Fibroblast of lung (primary cell): Measurements from ENCODE around the gene FAM117B. TPM values are rescaled to one million over a fixed set of nuclear protein-coding genes. Genes with fewer than 3 reads are reported as not detected.

ENCODE experiments used
- DNase-seq, 2 donors: peaks; one replicate each; pipeline versions ENCODE4 v3.0.0 to v3.0.0-alpha.2; 2010; ENCODE audit warnings: low read depth in 2 of 2
- H2AFZ ChIP-seq: 2 replicates; pipeline ENCODE4 v1.5.1; 2012; ENCODE audit warnings: low read length, control low read depth, inconsistent platforms
- H3K27ac ChIP-seq: 2 replicates; pipeline ENCODE4 v1.5.1; 2011; ENCODE audit warnings: low read length, control low read depth; ENCODE audit not compliant: insufficient read depth
- H3K27me3 ChIP-seq: 2 replicates; pipeline ENCODE4 v1.5.1; 2011; ENCODE audit warnings: mild to moderate bottlenecking, low read length; ENCODE audit not compliant: control insufficient read depth, insufficient read depth
- H3K36me3 ChIP-seq: 2 replicates; pipeline ENCODE4 v1.5.1; 2011; ENCODE audit warnings: low read length; ENCODE audit not compliant: control insufficient read depth, insufficient read depth
- H3K4me1 ChIP-seq: 2 replicates; pipeline ENCODE4 v1.5.1; 2011; ENCODE audit warnings: low read length; ENCODE audit not compliant: control insufficient read depth, insufficient read depth; ENCODE audit errors: extremely low read depth
- H3K4me2 ChIP-seq: 2 replicates; pipeline ENCODE4 v1.5.1; 2011; ENCODE audit warnings: low read length, control low read depth; ENCODE audit not compliant: insufficient read depth; ENCODE audit errors: extremely low read depth
- H3K4me3 ChIP-seq, 4 experiments: fragments of 200-600 bp in 1 of 4; sonication (generic) in 1 of 4; replicated peaks in 1 of 4; 2 replicates each; pipeline ENCODE4 v1.5.1; 2011 to 2016; ENCODE audit warnings: low read length in 4 of 4, low read depth in 3 of 4, mild to moderate bottlenecking in 3 of 4, control low read depth in 2 of 4, inconsistent platforms in 1 of 4, mixed read lengths in 1 of 4; ENCODE audit not compliant: insufficient read depth in 1 of 4; ENCODE audit errors: control extremely low read depth in 1 of 4
- H3K79me2 ChIP-seq: 2 replicates; pipeline ENCODE4 v1.5.1; 2012; ENCODE audit warnings: mild to moderate bottlenecking, low read length, inconsistent platforms; ENCODE audit not compliant: control insufficient read depth, insufficient read depth
- H3K9ac ChIP-seq: 2 replicates; pipeline ENCODE4 v1.5.1; 2011; ENCODE audit warnings: mild to moderate bottlenecking, low read length, control low read depth; ENCODE audit not compliant: insufficient read depth
- H3K9me3 ChIP-seq: 2 replicates; pipeline ENCODE4 v1.5.1; 2012; ENCODE audit warnings: low read depth, low read length; ENCODE audit not compliant: control insufficient read depth, insufficient read depth
- H4K20me1 ChIP-seq: 2 replicates; pipeline ENCODE4 v1.5.1; 2011; ENCODE audit warnings: low read length; ENCODE audit not compliant: control insufficient read depth, insufficient read depth; ENCODE audit errors: extremely low read depth
- EZH2 ChIP-seq: IDR thresholded peaks from 2 replicates; pipeline ENCODE4 v1.5.1; 2012; ENCODE audit warnings: low read length, control low read depth, mild to moderate bottlenecking; ENCODE audit errors: missing control alignments
- polyA plus RNA-seq, 2 donors: library from polyadenylated mRNA; depleted of rRNA in 1 of 2; stranded (reverse) in 1 of 2; unstranded in 1 of 2; fragments of >200 nt; gene quantifications; 2 replicates each; pipeline ENCODE4 v1.2.1, GENCODE V29; 2011 to 2012; ENCODE audit warnings: missing spikeins in 1 of 2
- total RNA-seq: library from RNA; depleted of rRNA; stranded (reverse); fragments of >200 nt; gene quantifications from 2 replicates; pipeline ENCODE4 v1.2.1, GENCODE V29; 2014
- TF ChIP-seq, protein P1 (sequence below), 2 donors: IDR thresholded peaks in 1 of 2; conservative IDR thresholded peaks in 1 of 2; 1 replicate in 1 of 2; 2 replicates in 1 of 2; pipeline ENCODE4 v1.5.1; 2011 to 2012; ENCODE audit warnings: low read length in 2 of 2, control low read depth in 1 of 2, inconsistent platforms in 1 of 2, low read depth in 1 of 2, mild to moderate bottlenecking in 1 of 2

The FAM117B gene
- total and polyA plus RNA-seq, 2 donors (not counting 1 experiment from before 2014, with no cell fraction given), result 0.73 to 1.8 TPM

- no peaks in the 10 kb centered on the region for H3K27me3 ChIP-seq
- no peak for DNase-seq
- no peaks in the 10 kb centered on the region for H3K9me3 ChIP-seq
- no peaks in the 10 kb centered on the region for H4K20me1 ChIP-seq
- TF ChIP-seq EZH2, result no peak
- TF ChIP-seq, protein P1, sequence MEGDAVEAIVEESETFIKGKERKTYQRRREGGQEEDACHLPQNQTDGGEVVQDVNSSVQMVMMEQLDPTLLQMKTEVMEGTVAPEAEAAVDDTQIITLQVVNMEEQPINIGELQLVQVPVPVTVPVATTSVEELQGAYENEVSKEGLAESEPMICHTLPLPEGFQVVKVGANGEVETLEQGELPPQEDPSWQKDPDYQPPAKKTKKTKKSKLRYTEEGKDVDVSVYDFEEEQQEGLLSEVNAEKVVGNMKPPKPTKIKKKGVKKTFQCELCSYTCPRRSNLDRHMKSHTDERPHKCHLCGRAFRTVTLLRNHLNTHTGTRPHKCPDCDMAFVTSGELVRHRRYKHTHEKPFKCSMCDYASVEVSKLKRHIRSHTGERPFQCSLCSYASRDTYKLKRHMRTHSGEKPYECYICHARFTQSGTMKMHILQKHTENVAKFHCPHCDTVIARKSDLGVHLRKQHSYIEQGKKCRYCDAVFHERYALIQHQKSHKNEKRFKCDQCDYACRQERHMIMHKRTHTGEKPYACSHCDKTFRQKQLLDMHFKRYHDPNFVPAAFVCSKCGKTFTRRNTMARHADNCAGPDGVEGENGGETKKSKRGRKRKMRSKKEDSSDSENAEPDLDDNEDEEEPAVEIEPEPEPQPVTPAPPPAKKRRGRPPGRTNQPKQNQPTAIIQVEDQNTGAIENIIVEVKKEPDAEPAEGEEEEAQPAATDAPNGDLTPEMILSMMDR (conservative IDR thresholded peaks at IDR 0.05 in 1 of 2, IDR thresholded peaks at IDR 0.05 in 1 of 2; ENCODE audit: low read depth in 1 of 2, low read length in 2 of 2), result no peak
- no peak overlapping the region for H3K4me2 ChIP-seq
- no peaks in the 10 kb centered on the region for H3K4me1 ChIP-seq
- no peak overlapping the region for H3K9ac ChIP-seq
- no peaks in the 10 kb centered on the region for H3K79me2 ChIP-seq
- no peak overlapping the region for H3K4me3 ChIP-seq
- H3K36me3 ChIP-seq, result no peaks in the 10 kb centered on the region
- no peak overlapping the region for H2AFZ ChIP-seq
- H3K27ac ChIP-seq, result no peak overlapping the region
Measured at GRCh38 chr2:202679980-202680379, 45.2 kb downstream of the FAM117B start.

DNA sequence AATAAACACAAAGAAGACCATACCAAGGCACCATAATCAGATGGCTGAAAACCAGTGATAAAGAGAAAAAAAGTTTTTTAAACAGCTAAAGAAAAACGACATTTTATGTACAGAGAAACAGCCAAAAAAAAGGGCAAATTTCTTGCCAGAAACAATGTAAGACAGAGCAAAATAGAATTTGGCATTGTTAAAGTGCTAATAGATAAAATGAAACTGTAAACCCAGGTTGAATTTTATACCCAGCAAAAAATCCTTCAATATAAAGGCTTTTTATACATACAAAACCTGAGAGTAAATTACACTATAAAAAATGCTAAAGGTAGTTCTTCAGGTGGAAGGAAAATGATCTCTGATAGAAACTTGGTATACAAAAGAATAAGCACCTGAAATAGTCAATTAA is 45.7 kb downstream of the FAM117B start:
- no peaks in the 10 kb centered on the region for H4K20me1 ChIP-seq

DNA sequence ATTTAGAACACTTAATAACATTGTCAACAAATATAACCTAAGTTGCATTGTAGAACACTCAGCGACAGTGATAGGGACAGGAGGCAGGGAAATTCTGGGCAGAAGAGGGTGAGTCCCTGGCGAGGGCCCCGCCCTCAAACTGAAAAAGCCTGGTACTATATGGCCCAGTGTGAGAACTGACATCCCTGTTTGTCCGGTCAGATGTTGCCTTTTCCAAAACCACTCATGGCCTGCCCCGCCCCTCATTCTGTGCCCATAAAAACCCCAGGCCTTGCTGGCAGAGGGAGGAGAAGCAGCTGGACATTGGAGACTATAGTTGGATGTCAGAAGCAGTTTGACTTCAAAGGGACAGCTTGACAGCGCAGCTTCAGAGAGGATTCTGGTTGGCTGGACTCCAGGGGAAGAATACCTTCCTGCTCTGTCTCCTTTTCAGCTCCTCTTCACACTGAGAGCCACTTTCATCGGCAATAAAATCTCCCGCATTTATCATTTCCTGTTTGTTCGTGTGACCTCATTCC is 47.0 kb downstream of the FAM117B start:
- Histone ChIP-seq H3K4me1 (no peaks in the 10 kb centered on the region), H4K20me1 (no peaks in the 10 kb centered on the region), H3K79me2 (no peaks in the 10 kb centered on the region), H2AFZ (no peak overlapping the region), H3K4me3 (no peak overlapping the region), H3K27me3 (no peaks in the 10 kb centered on the region), H3K9me3 (no peaks in the 10 kb centered on the region), H3K36me3 (no peaks in the 10 kb centered on the region), H3K4me2 (no peak overlapping the region), H3K9ac (no peak overlapping the region), H3K27ac (no peak overlapping the region)
- TF ChIP-seq EZH2, result no peak
- TF ChIP-seq, protein P1 (conservative IDR thresholded peaks at IDR 0.05 in 1 of 2, IDR thresholded peaks at IDR 0.05 in 1 of 2; ENCODE audit: low read depth in 1 of 2, low read length in 2 of 2), result no peak
- DNase-seq, result no peak

More for the DNA sequence above, 45.7 kb downstream of the FAM117B start:
- Histone ChIP-seq H3K27ac (no peak overlapping the region), H3K9me3 (no peaks in the 10 kb centered on the region), H3K27me3 (no peaks in the 10 kb centered on the region), H3K4me2 (no peak overlapping the region), H3K9ac (no peak overlapping the region), H3K79me2 (no peaks in the 10 kb centered on the region), H3K4me3 (no peak overlapping the region), H3K4me1 (no peaks in the 10 kb centered on the region), H2AFZ (no peak overlapping the region), H3K36me3 (no peaks in the 10 kb centered on the region)
- TF ChIP-seq EZH2, result no peak
- TF ChIP-seq, protein P1 (conservative IDR thresholded peaks at IDR 0.05 in 1 of 2, IDR thresholded peaks at IDR 0.05 in 1 of 2; ENCODE audit: low read depth in 1 of 2, low read length in 2 of 2), result no peak
- DNase-seq, result no peak
